H9 (cell line): Measurements from ENCODE around the gene P4HA2. TPM values are rescaled to one million over a fixed set of nuclear protein-coding genes. Genes with fewer than 3 reads are reported as not detected.

Experiments
- DNase-seq: peaks from one replicate; pipeline ENCODE4 v3.0.0-alpha.2; 2017
- H2AFZ ChIP-seq: one replicate; pipeline ENCODE4 v1.6.1; 2013; ENCODE audit warnings: mild to moderate bottlenecking, low read length, control low read depth, moderate library complexity
- H2AK5ac ChIP-seq: 2 replicates; pipeline ENCODE4 v1.6.1; 2013; ENCODE audit warnings: low read length, control low read depth, mixed read lengths; ENCODE audit not compliant: insufficient read length
- H2BK120ac ChIP-seq: one replicate; pipeline ENCODE4 v1.6.1; 2013; ENCODE audit warnings: low read depth, mild to moderate bottlenecking, low read length, control low read depth, inconsistent platforms; ENCODE audit not compliant: poor library complexity, severe bottlenecking
- H2BK12ac ChIP-seq: 2 replicates; pipeline ENCODE4 v1.6.1; 2013; ENCODE audit warnings: low read length, control low read depth, mixed read lengths, low read depth; ENCODE audit not compliant: insufficient read length
- H2BK15ac ChIP-seq: 2 replicates; pipeline ENCODE4 v1.6.1; 2013; ENCODE audit warnings: low read depth, low read length, control low read depth
- H2BK20ac ChIP-seq: one replicate; pipeline ENCODE4 v1.6.1; 2013; ENCODE audit warnings: low read depth, mild to moderate bottlenecking, low read length, control low read depth, inconsistent platforms; ENCODE audit not compliant: poor library complexity, severe bottlenecking
- H2BK5ac ChIP-seq: 2 replicates; pipeline ENCODE4 v1.6.1; 2013; ENCODE audit warnings: low read length, control low read depth, mixed read lengths; ENCODE audit not compliant: insufficient read length
- H3K14ac ChIP-seq: 2 replicates; pipeline ENCODE4 v1.6.1; 2013; ENCODE audit warnings: low read length, control low read depth; ENCODE audit not compliant: insufficient read depth
- H3K18ac ChIP-seq: 2 replicates; pipeline ENCODE4 v1.6.1; 2013; ENCODE audit warnings: low read depth, mild to moderate bottlenecking, mixed read lengths, low read length, control low read depth; ENCODE audit not compliant: insufficient read length
- H3K23ac ChIP-seq: 2 replicates; pipeline ENCODE4 v1.6.1; 2013; ENCODE audit warnings: low read length, control low read depth, mixed read lengths, low read depth; ENCODE audit not compliant: insufficient read length
- H3K23me2 ChIP-seq: 2 replicates; pipeline ENCODE4 v1.6.1; 2013; ENCODE audit warnings: low read depth, mild to moderate bottlenecking, mixed read lengths, low read length, control low read depth; ENCODE audit not compliant: insufficient read length, poor library complexity, severe bottlenecking
- H3K27ac ChIP-seq: 2 replicates; pipeline ENCODE4 v1.5.1; 2013; ENCODE audit warnings: low read length, control low read depth, mixed read lengths, low read depth; ENCODE audit not compliant: insufficient read length
- H3K27me3 ChIP-seq: 2 replicates; pipeline ENCODE4 v1.6.1; 2013; ENCODE audit warnings: low read length, control low read depth, inconsistent platforms; ENCODE audit not compliant: insufficient read depth
- H3K4ac ChIP-seq: 2 replicates; pipeline ENCODE4 v1.6.1; 2013; ENCODE audit warnings: low read depth, mild to moderate bottlenecking, control low read depth, inconsistent platforms, low read length, moderate library complexity
- H3K4me1 ChIP-seq: 2 replicates; pipeline ENCODE4 v1.6.1; 2013; ENCODE audit warnings: low read length, control low read depth, inconsistent platforms; ENCODE audit not compliant: insufficient read depth
- H3K4me2 ChIP-seq: 2 replicates; pipeline ENCODE4 v1.6.1; 2013; ENCODE audit warnings: low read length, control low read depth, mixed read lengths; ENCODE audit not compliant: insufficient read length, insufficient read depth
- H3K56ac ChIP-seq: 2 replicates; pipeline ENCODE4 v1.6.1; 2013; ENCODE audit warnings: low read depth, mild to moderate bottlenecking, mixed read lengths, low read length, control low read depth; ENCODE audit not compliant: insufficient read length
- H3K79me1 ChIP-seq: 2 replicates; pipeline ENCODE4 v1.6.1; 2013; ENCODE audit warnings: low read depth, mild to moderate bottlenecking, moderate library complexity, low read length, control low read depth, inconsistent platforms; ENCODE audit not compliant: insufficient read depth, poor library complexity, severe bottlenecking
- H3K79me2 ChIP-seq: 2 replicates; pipeline ENCODE4 v1.6.1; 2013; ENCODE audit warnings: low read length, control low read depth, inconsistent platforms; ENCODE audit not compliant: insufficient read depth
- H3K9ac ChIP-seq: 2 replicates; pipeline ENCODE4 v1.6.1; 2013; ENCODE audit warnings: low read length, control low read depth, mixed read lengths; ENCODE audit not compliant: insufficient read length; ENCODE audit errors: extremely low read depth
- H3K9me3 ChIP-seq: one replicate; pipeline ENCODE4 v1.6.1; 2013; ENCODE audit warnings: low read depth, low read length, inconsistent platforms; ENCODE audit not compliant: control insufficient read depth
- H3T11ph ChIP-seq: one replicate; pipeline ENCODE4 v1.6.1; 2013; ENCODE audit warnings: mild to moderate bottlenecking, low read length, control low read depth, inconsistent platforms
- H4K20me1 ChIP-seq: one replicate; pipeline ENCODE4 v1.6.1; 2013; ENCODE audit not compliant: control insufficient read depth, insufficient read length, insufficient read depth
- H4K5ac ChIP-seq: 2 replicates; pipeline ENCODE4 v1.6.1; 2013; ENCODE audit warnings: low read depth, mild to moderate bottlenecking, mixed read lengths, low read length, control low read depth; ENCODE audit not compliant: insufficient read length
- H4K8ac ChIP-seq: replicated peaks from 2 replicates; pipeline ENCODE4 v1.6.1; 2013; ENCODE audit warnings: low read length, control low read depth, mixed read lengths, low read depth; ENCODE audit not compliant: insufficient read length
- H4K91ac ChIP-seq: 2 replicates; pipeline ENCODE4 v1.6.1; 2013; ENCODE audit warnings: low read depth, mild to moderate bottlenecking, moderate library complexity, mixed read lengths, low read length, control low read depth; ENCODE audit not compliant: insufficient read length
- H3K27ac Mint-ChIP-seq, 3 experiments: 2 replicates in 2 of 3; 3 replicates in 1 of 3; pipeline ENCODE4 v1.8.0; 2020 to 2021; ENCODE audit warnings: mixed read lengths in 3 of 3, mild to moderate bottlenecking in 1 of 3, moderate library complexity in 1 of 3
- H3K27me3 Mint-ChIP-seq: 2 replicates; pipeline ENCODE4 v1.8.0; 2021; ENCODE audit warnings: low read depth, mild to moderate bottlenecking, moderate library complexity, mixed read lengths
- H3K36me3 Mint-ChIP-seq, 3 experiments: 2 replicates in 2 of 3; 3 replicates in 1 of 3; pipeline ENCODE4 v1.8.0; 2020 to 2021; ENCODE audit warnings: low read depth in 3 of 3, mixed read lengths in 3 of 3; ENCODE audit not compliant: insufficient read depth in 1 of 3
- H3K4me1 Mint-ChIP-seq, 2 experiments: 2 replicates each; pipeline ENCODE4 v1.8.0; 2020; ENCODE audit warnings: mixed read lengths in 2 of 2
- H3K4me3 Mint-ChIP-seq, 2 experiments: 2 replicates in 1 of 2; 3 replicates in 1 of 2; pipeline ENCODE4 v1.8.0; 2020 to 2021; ENCODE audit warnings: mild to moderate bottlenecking in 2 of 2, mixed read lengths in 2 of 2, moderate library complexity in 1 of 2
- H3K9me3 Mint-ChIP-seq, 2 experiments: 2 replicates in 1 of 2; 3 replicates in 1 of 2; pipeline ENCODE4 v1.8.0; 2020; ENCODE audit warnings: mild to moderate bottlenecking in 2 of 2, mixed read lengths in 2 of 2, moderate library complexity in 1 of 2
- WGBS: extraction: QIAGEN DNeasy Blood & Tissue Kit; methylation state at CpG from one replicate; pipeline ENCODE4 v1.1.7; 2013; ENCODE audit warnings: missing lambda C conversion rate, low lambda C conversion rate, mixed read lengths; ENCODE audit not compliant: insufficient read length; ENCODE audit errors: extremely low coverage; 5-methylcytosine and 5-hydroxymethylcytosine counted together
- total RNA-seq: library from RNA; stranded (reverse); gene quantifications from 2 replicates; pipeline ENCODE4 v1.2.1, GENCODE V29; 2021
- TF ChIP-seq, protein P1 (sequence below): fragments of 200-600 bp; sonication (generic); conservative IDR thresholded peaks from 3 replicates; pipeline ENCODE4 v1.8.0; 2021; ENCODE audit warnings: antibody characterized with exemption, mild to moderate bottlenecking

The P4HA2 gene
- total RNA-seq, 1 experiment from 2014 or later: 15.3 TPM

DNA sequence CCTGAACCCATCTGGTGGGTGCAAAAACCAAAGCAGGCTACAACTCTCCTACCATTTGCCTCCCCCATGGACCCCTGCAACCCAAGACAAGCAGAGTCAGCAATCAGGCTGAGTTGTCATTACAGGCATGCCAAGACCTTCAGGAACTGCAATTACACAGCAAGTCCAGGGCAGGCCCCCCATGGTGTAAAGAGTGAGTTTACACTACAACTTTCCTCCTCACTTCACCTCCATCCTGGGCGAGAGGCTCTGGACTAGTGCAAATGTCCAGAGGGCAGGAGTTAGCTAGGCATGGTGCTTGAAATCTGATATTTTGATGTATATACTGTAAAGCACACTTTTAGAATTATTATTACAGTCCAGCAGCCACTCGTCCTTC is 7.0 kb upstream of the P4HA2 start:
- Histone ChIP-seq H4K20me1 (no peaks in the 10 kb centered on the region), H4K8ac (no peak overlapping the region), H4K5ac (no peak overlapping the region), H3K56ac (no peak overlapping the region), H3T11ph (no peak overlapping the region), H3K9ac (no peak overlapping the region), H2BK20ac (no peak overlapping the region), H3K27me3 (no peaks in the 10 kb centered on the region), H2BK5ac (no peak overlapping the region), H3K79me2 (no peaks in the 10 kb centered on the region), H3K18ac (no peak overlapping the region), H2AFZ (no peak overlapping the region), H2AK5ac (no peak overlapping the region), H3K9me3 (no peaks in the 10 kb centered on the region), H3K14ac (no peak overlapping the region), H3K79me1 (no peaks in the 10 kb centered on the region), H4K91ac (no peak overlapping the region), H2BK12ac (no peak overlapping the region), H3K4ac (no peak overlapping the region), H3K4me1 (no peaks in the 10 kb centered on the region), H2BK15ac (no peak overlapping the region), H3K23ac (no peak overlapping the region), H3K23me2 (no peaks in the 10 kb centered on the region), H3K27ac (no peak overlapping the region), H3K4me2 (no peak overlapping the region), H2BK120ac (no peak overlapping the region)
- Mint-ChIP-seq H3K27me3 (peaks cover 22% of the 10 kb centered on the region), H3K9me3 (no peaks in the 10 kb centered on the region), H3K36me3 (no peaks in the 10 kb centered on the region), H3K4me1 (no peaks in the 10 kb centered on the region), H3K4me3 (no peak overlapping the region), H3K27ac (no peak overlapping the region)
- TF ChIP-seq, protein P1, sequence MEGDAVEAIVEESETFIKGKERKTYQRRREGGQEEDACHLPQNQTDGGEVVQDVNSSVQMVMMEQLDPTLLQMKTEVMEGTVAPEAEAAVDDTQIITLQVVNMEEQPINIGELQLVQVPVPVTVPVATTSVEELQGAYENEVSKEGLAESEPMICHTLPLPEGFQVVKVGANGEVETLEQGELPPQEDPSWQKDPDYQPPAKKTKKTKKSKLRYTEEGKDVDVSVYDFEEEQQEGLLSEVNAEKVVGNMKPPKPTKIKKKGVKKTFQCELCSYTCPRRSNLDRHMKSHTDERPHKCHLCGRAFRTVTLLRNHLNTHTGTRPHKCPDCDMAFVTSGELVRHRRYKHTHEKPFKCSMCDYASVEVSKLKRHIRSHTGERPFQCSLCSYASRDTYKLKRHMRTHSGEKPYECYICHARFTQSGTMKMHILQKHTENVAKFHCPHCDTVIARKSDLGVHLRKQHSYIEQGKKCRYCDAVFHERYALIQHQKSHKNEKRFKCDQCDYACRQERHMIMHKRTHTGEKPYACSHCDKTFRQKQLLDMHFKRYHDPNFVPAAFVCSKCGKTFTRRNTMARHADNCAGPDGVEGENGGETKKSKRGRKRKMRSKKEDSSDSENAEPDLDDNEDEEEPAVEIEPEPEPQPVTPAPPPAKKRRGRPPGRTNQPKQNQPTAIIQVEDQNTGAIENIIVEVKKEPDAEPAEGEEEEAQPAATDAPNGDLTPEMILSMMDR: no peak
- no CpG with 5 or more reads among the region's 2 CpGs for WGBS
- DNase-seq: peak; percentile 9
